ENCODE data around the gene OSM.

The OSM gene

DNA sequence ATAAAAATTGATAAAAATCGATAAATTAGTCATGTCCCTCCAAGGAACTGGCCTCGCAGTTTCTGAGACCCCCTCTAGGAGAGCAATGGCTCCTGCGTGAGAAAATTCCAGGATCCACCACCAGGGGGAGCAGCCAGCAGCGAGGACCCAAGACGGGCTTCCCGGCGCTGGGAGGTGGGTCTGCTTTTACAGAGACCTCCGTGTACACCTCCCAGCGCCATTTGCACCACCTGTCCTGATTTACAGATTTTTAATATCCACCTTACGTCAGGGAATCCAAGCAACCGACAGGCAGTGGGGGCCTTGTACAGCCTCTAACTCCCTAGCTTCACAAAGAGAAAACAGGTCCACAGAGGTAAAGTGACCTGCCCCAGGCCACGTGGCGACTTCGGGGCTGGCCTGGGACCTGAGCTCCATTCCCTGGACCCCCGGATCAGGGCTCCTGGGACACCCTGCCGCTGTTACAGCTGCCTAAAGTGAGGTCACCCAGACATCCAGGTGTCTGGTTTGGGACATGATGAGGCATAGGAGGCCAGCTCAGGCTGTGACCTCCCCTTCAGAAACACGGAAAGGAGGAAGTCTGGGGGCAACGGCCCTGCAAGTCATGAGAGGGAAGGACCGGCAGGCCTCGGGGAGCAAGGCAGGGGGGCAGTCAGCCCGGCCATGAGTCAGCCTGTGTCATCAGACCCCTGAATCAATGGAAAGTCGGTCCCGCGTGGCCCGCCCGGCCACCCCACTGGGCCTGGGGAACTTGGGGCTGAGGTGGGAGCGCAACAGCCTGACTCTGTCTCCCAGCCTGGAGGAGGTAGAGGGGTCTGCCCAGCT is 3.5 kb downstream of the OSM start:
- peak; percentile 80 to 85 for DNase-seq

DNA sequence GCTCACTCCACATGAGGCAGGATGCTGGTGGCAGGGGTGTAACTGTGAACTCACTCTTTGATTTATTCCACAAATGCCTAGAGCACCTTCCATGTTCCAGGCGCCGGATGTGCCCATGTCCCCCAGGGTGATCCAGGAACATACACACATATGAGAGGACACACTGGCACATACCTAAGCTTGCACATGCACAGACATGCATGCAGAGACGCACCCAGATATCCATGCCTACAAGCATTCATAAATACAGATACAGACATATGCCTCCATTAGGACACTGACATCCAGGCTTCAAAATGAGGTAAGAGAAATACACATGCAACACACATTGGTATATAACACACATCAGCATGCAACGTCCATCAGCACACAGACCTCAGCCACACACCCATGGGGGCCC is 4.5 kb downstream of the OSM start:
- DNase-seq: no peak

DNA sequence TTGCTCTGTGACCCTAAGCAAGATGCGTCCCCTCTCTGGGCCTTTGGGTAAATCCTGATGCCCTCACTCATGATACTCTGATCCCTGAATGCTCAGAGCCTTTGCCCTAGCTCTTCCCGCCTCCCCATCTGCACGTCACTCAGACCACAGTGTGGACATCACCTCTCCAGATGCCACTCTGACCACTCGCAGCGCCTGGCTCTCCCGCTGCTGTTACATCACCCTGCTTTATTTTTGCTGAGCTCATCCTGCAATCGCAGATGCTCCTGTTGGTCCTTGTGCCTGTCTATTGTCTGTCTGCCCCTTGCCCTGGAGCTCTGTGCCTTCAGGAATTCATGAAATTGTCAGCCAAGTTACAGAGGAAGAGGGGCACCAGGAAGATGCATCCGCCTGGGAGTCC is 5.5 kb downstream of the OSM start:
- DNase-seq: peak; percentile 66 to 71

DNA sequence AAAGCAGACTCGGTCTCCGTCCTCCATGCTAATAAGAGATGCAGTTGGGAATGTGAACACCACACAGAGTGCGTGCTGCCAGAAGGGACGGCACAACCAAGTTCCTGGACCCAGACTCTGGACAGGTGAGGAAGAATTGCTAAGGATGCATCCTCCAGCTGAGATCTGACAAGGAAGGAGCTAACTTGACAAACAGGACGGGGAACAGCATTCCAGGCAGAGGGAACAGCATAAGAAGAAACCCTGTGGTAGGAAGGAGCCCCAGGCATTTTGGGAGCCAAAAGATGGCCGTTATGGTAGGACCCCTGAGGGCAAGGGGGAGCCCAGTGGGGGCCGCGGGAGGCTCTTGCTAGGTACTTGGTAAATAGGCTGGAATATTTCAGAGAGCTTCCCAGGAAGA is 6.0 kb downstream of the OSM start:
- DNase-seq: no peak

DNA sequence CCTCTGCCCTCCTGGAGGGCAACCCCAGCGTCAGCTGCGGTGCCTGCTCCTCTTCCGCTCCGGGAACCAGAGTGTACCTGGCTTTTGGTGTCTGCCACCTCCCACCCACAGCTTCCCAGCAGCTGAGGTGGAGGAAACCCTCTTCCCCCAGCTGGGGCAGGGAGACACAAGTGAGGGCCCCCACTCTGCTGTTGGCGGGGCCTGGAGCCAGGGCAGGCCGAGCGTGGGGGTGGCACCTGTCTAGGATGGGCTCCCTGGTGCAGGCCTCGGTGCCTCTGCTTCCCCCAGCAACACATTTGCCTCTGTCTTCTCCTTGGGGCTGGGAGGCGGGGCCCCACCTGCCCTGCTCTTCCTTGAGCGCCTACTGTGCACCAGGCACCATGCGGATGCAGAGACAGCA is 6.4 kb downstream of the OSM start:
- no peak for DNase-seq

DNA sequence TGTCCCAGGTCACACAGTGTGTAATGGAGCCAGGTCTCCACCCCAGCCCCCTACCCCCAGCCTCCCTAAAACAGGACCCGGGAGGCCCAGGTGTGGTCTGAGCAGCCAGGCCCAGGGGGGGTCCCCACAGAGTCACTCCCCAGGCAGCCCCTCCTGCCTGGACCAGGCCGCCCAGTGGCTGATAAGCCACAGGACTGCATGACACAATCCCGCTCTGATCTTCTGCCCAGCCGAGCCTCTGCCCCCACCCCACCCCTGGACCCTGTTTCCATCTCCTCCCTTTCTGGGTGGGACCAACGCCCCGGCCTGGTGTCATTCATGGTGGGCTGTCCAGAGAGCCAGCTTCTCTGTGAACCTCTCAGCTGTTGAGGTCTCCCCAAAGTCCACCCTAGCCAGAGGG is 12.3 kb downstream of the OSM start:
- DNase-seq: no peak

DNA sequence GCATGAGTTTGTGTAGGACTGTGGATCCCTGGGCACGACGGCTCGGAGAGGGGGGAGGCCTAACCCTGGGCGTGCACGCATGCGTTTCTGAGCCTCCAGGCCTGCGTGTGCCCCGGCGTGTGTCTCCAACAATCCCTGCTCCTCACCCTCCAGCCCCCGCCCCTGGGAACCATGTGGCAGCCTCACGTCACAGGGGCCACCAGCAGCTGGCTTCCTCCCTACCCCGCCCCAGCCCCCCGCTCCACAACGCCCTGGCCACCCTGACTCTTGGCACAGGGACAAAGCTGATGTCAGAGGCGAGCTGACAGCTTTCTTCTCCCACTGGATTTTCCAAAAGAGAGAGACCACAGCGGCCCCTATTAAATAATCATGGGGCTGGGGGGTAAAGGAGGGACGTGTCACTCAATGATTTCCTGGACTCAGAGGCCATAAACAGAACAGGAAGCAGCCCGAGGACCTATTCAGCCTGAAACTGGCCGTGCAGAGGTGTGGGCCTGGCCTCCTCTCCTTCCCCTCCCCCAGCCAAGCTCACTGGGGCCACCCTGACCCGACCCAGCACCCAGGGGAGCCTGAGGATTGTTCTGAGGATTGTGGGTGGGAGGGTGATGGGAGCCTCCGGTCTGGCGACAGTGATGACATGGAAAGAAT is 13.3 kb downstream of the OSM start:
- no peak for DNase-seq

DNA sequence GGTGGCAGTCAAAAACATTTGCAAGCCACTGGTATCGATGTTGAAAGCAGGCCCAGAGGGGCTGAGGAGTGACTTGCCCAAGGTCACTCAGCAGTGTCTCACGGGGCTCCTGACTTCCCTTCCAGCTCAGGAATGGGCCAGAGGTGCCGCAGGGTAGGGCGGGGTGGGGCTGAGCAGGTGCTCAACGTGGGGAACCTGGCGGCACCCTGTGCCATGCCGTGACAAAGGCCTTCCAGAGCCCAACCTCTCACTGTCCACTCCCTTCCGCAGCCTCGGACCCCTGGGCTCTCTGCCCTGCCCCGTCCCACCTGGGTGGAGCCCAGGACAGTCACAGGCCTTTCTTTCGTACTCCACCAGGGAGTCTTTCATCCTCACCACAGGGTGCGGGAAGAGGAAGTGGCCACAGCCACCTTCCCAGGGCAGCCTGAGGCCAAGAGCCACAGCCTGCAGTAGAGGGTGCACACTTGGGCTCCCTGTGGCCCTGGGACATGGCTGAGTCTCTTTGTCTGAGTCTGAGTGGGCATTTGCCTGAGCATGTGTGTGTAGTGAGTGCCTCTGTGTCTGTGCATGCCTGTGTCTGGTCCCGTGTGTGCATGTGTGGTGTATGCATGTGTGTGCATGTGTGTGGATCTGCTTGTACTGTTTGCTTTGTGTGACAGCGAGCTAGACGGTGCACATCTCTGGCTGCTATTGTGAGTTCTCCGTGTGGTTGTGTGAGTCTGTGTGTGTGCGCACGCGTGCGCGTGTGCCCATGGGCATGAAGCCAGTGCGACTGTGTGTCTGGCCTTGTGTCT is 14.0 kb downstream of the OSM start:
- DNase-seq: peak in 1 of 2 donors; percentile 53

DNA sequence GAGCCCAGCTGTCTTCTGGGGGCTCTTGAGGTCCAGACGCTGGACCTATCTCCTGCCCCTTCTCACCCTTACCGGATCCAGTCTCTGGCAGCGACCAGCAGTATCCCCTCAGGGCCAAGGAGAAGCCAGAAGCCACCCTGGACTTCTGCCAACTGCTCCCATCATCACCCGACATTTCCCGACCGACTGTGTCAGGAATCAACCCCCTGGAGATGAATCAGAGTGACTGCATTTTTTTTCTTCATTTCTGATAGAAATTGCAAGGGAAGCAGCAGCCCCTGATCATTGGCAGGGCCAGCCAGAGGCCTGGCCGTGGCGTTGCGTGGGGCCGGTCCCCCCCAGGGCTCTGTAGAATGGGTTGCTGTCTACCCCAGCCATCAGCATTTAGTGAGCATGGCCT is 14.9 kb downstream of the OSM start:
- DNase-seq: no peak

DNA sequence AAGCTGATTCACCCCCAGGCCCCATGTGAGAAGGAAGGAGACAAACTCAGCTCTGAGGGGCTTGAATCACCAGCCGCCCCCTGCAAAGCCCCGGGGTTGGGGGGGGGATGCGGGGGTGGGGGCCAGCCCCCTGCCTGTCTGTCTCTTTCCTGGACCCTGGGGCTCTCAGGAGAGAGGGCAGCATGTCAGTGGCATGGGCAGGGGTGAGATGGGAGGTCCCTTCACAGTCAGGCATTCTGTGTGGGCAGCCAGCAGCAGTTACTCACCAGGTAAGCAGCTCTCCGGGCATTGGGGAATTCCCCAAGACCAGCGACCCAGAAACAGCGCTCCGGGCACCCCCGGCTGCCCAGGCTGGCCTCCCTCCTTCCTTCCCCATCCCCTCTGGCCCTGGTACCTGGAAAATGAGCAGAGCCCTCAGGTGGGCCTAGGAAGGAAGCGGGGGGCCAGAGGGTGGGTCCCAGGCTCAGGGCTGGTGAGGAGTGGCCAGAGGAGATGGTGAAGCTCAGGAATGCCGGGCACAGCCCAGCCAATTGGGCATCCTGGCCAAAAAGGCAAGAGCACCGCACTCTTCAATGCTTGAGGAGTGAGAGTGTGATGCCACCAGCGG is 15.9 kb downstream of the OSM start:
- DNase-seq: no peak

DNA sequence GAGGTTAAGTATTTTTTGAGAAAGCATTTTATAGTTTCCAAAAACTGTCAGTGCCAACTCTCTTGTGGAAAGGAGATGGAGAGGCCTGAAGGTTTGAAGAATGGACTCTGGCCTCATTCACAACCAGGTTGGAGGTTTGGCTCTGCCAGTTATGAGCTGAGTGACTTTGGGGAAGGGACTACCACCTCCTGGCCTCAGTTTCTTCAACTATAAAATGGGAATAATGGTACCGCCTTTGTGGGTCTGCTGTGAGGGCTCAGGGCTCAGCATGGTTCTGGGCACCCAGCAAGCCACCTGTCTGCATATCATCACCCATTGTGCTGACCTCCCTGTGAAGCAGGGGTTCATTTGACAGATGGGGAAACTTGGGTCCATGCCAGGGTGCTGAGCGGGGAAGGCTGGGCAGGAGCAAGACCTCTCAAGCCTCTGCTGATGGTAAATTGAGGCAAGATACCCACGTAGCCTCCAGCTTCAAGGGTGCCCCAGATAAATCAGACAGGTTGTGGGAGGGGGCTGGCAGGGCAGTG is 16.5 kb downstream of the OSM start:
- no peak for DNase-seq

DNA sequence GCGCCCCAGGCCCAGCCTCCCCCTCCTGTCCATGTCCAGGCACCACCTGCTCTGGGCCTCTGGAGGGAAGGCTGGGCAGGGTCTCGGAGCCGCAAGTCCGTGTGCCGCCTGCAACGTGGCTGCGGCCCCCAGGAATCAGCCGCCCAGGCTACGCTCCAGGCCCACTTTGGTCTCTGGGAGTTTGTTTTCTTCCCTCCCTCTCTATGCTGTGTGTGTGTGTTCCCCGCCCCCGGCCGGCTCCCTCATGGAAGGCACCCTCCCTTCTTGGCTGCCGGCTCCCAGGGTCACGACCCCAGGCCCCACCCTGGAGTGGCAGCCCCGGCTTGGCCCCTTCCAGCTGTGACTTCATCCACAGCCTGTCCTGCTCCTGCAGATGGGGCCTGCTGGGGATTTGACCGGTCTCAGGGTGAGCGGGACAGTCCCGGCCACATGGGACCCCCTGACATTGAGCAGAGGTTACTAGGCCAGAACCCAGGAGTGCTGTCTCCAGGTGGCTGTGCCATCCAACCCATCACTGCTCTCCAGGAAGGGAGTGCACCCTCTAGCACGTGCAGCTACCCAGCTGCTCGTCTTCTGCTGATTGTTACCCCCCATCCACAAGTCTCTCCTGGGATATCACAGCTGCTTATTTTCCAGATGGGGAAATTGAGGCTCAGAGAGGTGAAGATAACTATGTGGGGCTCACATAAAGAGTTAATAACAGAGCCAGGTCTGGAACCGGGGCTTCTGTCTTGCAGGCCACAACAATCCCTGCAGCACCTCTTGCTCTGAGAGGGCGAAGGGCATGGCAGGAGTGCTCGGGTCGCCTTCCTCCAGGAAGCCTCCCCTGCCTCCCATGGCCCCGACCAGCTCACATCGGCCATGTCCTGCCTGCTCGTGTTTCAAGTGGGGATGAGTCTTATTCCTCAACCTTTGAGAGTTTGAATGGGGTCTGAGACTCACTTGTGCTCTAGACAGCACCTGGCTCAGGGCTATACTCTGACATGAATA is 17.3 kb downstream of the OSM start:
- no peak for DNase-seq

DNA sequence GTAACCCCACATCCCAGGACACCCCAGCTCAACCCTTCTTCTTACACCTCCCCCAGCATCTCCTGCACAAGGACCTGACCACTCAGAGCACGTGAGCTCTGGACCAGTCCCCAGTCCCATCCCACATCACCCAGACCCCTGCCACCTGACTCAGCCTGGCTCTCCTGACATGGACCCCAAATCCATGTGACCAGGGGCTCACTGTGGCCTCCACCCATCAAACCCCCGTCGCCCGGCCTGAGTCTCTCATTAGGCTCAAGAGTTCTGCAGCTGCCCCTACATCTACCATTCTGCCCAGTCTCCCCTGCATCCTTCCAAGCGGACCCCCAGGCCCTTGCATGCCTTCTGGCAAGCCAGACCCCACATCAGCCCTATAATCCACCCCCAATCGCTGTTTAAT is 18.2 kb downstream of the OSM start:
- DNase-seq: no peak

DNA sequence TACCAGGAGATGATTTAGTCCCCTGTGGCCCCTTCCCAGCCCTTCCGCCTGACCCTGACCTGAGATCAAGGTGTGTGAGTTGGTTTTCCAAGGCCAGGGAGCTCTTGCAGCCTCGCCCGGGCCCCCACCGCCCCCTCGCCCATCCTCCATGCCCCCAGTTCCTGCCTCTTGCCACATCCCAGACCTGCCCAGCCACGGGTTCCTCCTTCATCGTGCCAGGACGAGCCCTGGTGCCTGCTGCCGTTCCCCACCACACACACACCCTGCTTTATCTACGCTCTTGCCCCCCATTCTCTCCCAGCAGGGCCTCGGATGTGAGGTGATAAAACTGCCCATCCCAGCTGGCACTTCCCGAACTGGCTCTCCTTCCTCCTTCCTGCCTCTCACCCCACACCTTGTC is 18.7 kb downstream of the OSM start:
- no peak for DNase-seq

DNA sequence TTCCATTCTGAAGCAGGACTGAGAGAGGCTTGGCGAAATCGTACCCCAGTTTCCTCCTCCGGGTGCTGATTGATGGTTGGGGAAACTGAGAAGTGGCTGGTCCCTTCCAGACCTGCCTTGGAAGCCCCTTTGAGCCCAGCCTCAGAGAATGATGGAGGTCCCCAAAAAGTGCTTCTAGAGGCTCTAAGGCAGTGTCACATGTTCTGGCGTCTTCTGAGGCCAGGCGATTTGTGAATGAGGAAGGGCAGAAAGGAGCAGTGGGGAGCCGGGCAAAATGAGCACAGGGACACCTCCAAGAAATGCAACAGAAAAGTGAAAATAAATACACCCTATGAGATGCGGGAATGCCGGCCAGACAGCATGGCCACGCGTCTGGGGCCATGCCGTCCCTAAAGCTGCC is 19.1 kb downstream of the OSM start:
- peak in 1 of 2 donors; percentile 24 for DNase-seq

DNA sequence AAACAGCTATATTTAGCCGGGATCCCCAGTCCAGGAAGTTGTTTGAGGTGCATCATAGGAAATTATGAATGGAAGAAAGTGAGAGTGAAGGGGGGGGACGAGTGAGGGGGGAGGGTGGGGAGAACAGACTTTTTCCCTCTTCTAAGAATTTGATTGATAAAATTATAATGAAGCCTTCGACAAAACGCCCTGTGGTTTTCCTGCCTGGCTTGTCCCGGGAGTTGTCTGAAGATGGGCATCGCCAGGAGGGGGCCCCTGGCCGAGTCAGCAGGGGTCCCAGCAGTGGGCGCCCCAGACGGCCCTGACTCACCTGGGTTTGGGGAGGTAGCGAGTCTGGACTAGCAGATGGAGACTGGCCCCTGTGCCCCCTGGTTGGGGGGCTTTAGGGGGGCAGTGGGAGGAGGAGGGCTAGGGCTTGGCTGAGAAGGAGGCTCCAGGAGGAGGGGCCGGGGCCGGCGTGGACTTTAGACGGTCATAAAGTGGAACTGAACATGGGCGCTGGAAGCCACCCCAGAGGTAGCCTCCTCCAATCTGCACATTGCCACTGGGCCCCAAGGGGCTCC is 19.8 kb downstream of the OSM start:
- DNase-seq: no peak

DNA sequence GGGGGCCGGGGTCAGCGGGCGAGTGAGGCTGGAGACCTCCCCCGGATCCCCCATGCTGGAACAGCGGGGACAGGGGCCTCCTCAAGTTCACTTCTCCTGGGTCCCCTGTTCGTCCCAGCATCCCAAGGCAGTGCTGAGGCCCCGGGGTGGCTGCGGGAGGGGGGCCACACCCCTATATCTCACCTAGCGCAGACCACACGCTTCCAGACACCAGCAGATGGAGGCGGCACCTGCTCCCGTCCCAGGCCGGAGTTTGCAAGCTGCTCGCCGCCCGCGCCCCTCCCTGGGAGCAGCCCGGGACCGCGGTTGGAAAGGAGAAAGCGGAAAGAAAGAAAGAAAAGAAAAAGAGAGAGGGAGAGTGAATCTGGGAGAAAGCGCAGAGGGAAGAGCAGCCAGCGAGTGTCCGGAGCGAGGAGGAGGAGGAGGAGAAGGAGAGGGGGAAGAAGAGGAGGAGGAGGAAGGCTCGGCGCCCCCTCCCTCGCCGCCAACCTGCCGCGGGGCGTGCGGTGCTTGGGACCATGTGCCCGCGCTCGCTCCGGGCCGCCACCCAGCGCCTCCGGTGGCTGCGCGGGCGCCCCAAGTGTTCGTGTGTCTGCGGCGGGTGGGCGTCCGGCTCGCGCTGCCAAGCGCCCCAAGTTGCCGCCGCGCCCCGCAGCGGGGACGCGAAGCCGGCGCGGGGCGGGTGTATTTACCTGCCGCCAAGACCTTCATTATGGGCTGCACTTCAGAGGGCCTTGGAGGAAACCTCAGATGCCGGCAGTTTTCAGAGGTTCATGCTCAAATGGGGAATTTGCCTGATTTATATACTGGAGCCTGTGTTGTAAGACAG is 20.5 kb downstream of the OSM start, which contains the start of gene LIF:
TSS of gene LIF (minus strand) at position 775 of the 829 bp plus-strand sequence. CDS start at position 711, 64 bp downstream.
- peak; percentile 26 to 51 for DNase-seq

DNA sequence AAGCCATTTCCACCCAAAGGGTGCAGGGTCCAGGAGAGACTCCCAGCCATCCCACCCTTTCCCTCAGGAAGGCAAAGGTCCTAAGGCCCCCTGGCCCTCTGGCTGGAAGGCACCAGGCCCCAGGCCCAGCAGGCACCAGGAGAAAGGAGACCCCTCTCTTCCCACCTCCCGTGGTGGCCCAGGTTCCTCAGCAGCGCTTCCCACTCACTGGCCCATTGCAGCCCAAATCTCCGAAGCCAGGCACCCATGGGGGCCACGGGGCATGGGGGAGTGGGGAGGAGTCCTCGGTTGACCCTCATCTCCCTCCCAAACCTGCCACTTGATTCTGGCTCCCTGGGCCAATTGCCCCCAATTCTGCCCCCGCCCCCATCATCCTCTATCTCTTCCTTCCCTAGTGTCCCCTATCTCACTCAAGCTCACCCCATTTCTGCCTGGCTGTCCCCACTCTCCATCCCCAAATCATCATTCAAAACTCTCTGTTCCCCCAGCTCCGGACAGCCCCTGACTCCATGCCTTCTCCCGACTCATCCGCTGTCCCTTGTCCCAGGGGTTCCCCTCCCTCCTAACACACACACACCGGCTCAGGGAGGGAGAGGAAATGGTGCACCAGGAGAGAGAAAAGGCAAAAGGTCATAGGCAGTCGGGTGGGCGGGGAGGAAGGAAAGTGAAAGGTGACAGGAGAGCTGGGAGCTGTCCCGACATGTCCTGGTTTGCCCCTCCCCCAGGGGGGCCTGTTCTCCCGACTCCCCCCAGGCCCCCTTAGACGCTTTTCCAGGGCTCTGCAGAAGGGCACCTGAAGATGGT is 21.3 kb downstream of the OSM start:
- DNase-seq: no peak

DNA sequence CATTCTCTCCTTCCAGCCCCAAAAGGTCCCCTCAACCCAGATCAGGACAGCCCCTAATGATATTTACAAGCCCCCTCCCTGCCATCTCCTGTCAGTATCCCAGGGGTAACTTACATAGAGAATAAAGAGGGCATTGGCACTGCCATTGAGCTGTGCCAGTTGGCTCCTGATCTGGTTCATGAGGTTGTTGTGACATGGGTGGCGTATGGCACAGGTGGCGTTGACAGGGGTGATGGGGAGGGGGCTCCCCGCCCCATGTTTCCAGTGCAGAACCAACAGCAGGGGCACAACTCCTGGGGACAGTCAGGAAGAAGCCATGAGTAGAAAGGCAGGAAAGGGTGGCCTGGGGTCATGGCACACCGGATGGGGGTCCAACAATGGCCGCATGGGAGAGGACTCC is 22.0 kb downstream of the OSM start:
- no peak for DNase-seq
